Vagina (tissue), 2 donors: ENCODE results near the gene FMNL2.

Source experiments
- POLR2A ChIP-seq, 2 donors: fragments of 450-650 bp; IDR thresholded peaks; one replicate each; pipeline ENCODE4 v1.6.1; 2017; ENCODE audit warnings: antibody characterized with exemption in 2 of 2, mild to moderate bottlenecking in 2 of 2, moderate library complexity in 2 of 2
- POLR2AphosphoS5 ChIP-seq, 2 donors: sonication (generic); formaldehyde crosslinking; IDR thresholded peaks; one replicate each; pipeline ENCODE4 v1.9.0; 2017; ENCODE audit warnings: antibody characterized with exemption in 2 of 2, mild to moderate bottlenecking in 2 of 2, low read depth in 1 of 2; ENCODE audit not compliant: insufficient read depth in 1 of 2
- TF ChIP-seq, protein P1 (sequence below), 3 experiments: fragments of 450-650 bp in 2 of 3; fragments of 200-600 bp in 1 of 3; sonication (generic) in 1 of 3; IDR thresholded peaks; one replicate each; pipeline ENCODE4 v1.5.1; 2017 to 2019; ENCODE audit warnings: antibody characterized with exemption in 3 of 3, mild to moderate bottlenecking in 2 of 3, moderate library complexity in 2 of 3

DNA sequence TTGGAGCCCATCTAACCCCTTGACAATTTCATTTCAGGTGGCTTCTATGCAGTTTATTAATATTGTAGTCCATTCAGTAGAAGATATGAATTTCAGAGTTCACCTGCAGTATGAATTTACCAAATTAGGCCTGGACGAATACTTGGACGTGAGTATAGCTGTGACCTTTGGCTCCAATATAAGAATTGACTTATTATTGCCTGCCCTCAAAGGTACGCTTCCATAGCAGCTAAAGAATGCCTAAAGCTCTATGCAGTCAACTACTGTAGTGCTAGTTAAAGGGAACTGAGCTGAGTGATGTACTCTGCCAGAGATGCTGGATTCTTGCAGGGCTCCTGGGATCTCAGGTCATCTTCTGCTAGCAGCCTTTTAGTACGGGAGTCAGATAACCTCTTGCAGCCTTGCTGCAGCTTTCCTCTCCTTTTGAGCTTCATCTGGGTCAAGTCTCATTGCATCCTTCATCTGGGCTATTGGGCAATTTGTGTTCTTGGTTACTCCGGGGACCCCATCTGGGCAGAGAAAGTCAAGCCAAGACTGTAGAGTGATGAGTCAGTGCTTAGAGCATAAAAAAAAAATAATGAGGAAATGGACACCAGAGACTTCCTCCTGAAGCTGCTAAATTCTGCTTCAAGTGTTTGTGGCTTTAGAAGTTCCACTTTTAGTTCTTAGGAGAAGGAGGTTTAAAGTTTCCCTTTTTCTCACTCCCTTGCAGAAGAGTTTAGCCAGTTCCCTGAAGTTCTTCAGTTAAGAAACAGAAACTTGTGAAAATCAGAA, 276.7 kb downstream of the FMNL2 start:
- TF ChIP-seq, protein P1, sequence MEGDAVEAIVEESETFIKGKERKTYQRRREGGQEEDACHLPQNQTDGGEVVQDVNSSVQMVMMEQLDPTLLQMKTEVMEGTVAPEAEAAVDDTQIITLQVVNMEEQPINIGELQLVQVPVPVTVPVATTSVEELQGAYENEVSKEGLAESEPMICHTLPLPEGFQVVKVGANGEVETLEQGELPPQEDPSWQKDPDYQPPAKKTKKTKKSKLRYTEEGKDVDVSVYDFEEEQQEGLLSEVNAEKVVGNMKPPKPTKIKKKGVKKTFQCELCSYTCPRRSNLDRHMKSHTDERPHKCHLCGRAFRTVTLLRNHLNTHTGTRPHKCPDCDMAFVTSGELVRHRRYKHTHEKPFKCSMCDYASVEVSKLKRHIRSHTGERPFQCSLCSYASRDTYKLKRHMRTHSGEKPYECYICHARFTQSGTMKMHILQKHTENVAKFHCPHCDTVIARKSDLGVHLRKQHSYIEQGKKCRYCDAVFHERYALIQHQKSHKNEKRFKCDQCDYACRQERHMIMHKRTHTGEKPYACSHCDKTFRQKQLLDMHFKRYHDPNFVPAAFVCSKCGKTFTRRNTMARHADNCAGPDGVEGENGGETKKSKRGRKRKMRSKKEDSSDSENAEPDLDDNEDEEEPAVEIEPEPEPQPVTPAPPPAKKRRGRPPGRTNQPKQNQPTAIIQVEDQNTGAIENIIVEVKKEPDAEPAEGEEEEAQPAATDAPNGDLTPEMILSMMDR (IDR thresholded peaks at IDR 0.05): no peak
- no peak for TF ChIP-seq POLR2A (IDR thresholded peaks at IDR 0.05)
- TF ChIP-seq POLR2AphosphoS5 (IDR thresholded peaks at IDR 0.05; ENCODE audit: insufficient read depth in 1 of 2, low read depth in 1 of 2): no peak
